Right renal pelvis (tissue), 4 donors: ENCODE results near the gene PRKG1. TPM values are rescaled to one million over a fixed set of nuclear protein-coding genes. Genes with fewer than 3 reads are reported as not detected.
"Not testable (repeated sequence)": the region's sequence is repeated elsewhere in the genome, so short reads cannot be mapped to it uniquely, and the experiment has no call there.

Experiments
- DNase-seq, 4 donors: peaks; one replicate each; pipeline ENCODE4 v3.0.0-alpha.2; 2013; ENCODE audit warnings: low read depth in 4 of 4, low spot score in 3 of 4, missing footprints in 1 of 4
- polyA plus RNA-seq, 4 donors: library from polyadenylated mRNA; unstranded; fragments of 120-200 nt; gene quantifications; one replicate each; pipeline ENCODE4 v1.2.1, GENCODE V29; 2013; ENCODE audit not compliant: insufficient read length in 4 of 4

PRKG1 gene
- polyA plus RNA-seq, 4 donors: 13.3 to 16.0 (median 14.3) TPM

GRCh38 chr10:51112013-51112412, 37.7 kb downstream of the PRKG1 start:
- DNase-seq: no peak

- no peak for DNase-seq
These were observed 38.7 kb downstream of the PRKG1 start for GRCh38 chr10:51113007-51113406.

GRCh38 chr10:51117053-51117660, 42.9 kb downstream of the PRKG1 start:
- no peak for DNase-seq

- DNase-seq: peak in 1 of 4 donors; percentile 10
These were observed 43.5 kb downstream of the PRKG1 start for GRCh38 chr10:51117794-51118193.

- no peak for DNase-seq
These were observed 45.2 kb downstream of the PRKG1 start for GRCh38 chr10:51119441-51119840.

- DNase-seq: no peak
These were observed 47.6 kb downstream of the PRKG1 start for GRCh38 chr10:51121861-51122260.

GRCh38 chr10:51124852-51125251, 50.6 kb downstream of the PRKG1 start:
- DNase-seq: no peak

GRCh38 chr10:51125518-51125917, 51.2 kb downstream of the PRKG1 start:
- no peak for DNase-seq

GRCh38 chr10:51129946-51130544, 55.8 kb downstream of the PRKG1 start:
- DNase-seq: no peak

GRCh38 chr10:51137756-51138529, 63.7 kb downstream of the PRKG1 start:
- DNase-seq: no peak

- no peak for DNase-seq
These were observed 64.9 kb downstream of the PRKG1 start for GRCh38 chr10:51139176-51139575.

- DNase-seq: no peak
These were observed 66.7 kb downstream of the PRKG1 start for GRCh38 chr10:51141010-51141409.

- no peak for DNase-seq
These were observed 70.0 kb downstream of the PRKG1 start for GRCh38 chr10:51144161-51144781.

- DNase-seq: no peak
These were observed 71.1 kb downstream of the PRKG1 start for GRCh38 chr10:51145375-51145774.

- DNase-seq: no peak
These were observed 73.5 kb downstream of the PRKG1 start for GRCh38 chr10:51147644-51148399.

- DNase-seq: no peak
These were observed 82.6 kb downstream of the PRKG1 start for GRCh38 chr10:51156926-51157325.

GRCh38 chr10:51158832-51159231, 84.5 kb downstream of the PRKG1 start:
- no peak for DNase-seq

GRCh38 chr10:51159841-51160240, 85.6 kb downstream of the PRKG1 start:
- DNase-seq: no peak

- no peak for DNase-seq
These were observed 87.7 kb downstream of the PRKG1 start for GRCh38 chr10:51162002-51162401.

GRCh38 chr10:51163380-51164049, 89.2 kb downstream of the PRKG1 start:
- not testable (repeated sequence) for DNase-seq
